Measurements from ENCODE around the gene SLC1A1. TPM values are rescaled to one million over a fixed set of nuclear protein-coding genes. Genes with fewer than 3 reads are reported as not detected.

SLC1A1 gene
- total RNA-seq, 3 donors from 2014 or later: 3.4 to 13.1 (median 7.3) TPM

GRCh38 chr9:4617752-4618151 lies 127.5 kb downstream of the SLC1A1 start:
- Histone ChIP-seq H3K36me3 (no peaks in the 10 kb centered on the region), H3K4me1 (no peaks in the 10 kb centered on the region), H3K4me3 (no peak overlapping the region), H3K9me3 (no peaks in the 10 kb centered on the region), H3K27ac (no peak overlapping the region), H3K27me3 (no peaks in the 10 kb centered on the region)
- intact Hi-C loops (cut with DNase I; ENCODE audit: low total_unique reads): no loop called here
- TF ChIP-seq POLR2AphosphoS5 (IDR thresholded peaks at IDR 0.05) (no peak), POLR2A (IDR thresholded peaks at IDR 0.05) (no peak)
- DNase-seq (ENCODE audit: low spot score in 2 of 2): no peak

GRCh38 chr9:4618700-4619099 lies 128.4 kb downstream of the SLC1A1 start:
- Histone ChIP-seq H3K4me1 (no peaks in the 10 kb centered on the region), H3K27me3 (no peaks in the 10 kb centered on the region), H3K4me3 (no peak overlapping the region), H3K9me3 (no peaks in the 10 kb centered on the region), H3K36me3 (no peaks in the 10 kb centered on the region), H3K27ac (no peak overlapping the region)
- DNase-seq (ENCODE audit: low spot score in 2 of 2): no peak
- intact Hi-C loops (cut with DNase I; ENCODE audit: low total_unique reads): no loop called here
- TF ChIP-seq, protein P1, sequence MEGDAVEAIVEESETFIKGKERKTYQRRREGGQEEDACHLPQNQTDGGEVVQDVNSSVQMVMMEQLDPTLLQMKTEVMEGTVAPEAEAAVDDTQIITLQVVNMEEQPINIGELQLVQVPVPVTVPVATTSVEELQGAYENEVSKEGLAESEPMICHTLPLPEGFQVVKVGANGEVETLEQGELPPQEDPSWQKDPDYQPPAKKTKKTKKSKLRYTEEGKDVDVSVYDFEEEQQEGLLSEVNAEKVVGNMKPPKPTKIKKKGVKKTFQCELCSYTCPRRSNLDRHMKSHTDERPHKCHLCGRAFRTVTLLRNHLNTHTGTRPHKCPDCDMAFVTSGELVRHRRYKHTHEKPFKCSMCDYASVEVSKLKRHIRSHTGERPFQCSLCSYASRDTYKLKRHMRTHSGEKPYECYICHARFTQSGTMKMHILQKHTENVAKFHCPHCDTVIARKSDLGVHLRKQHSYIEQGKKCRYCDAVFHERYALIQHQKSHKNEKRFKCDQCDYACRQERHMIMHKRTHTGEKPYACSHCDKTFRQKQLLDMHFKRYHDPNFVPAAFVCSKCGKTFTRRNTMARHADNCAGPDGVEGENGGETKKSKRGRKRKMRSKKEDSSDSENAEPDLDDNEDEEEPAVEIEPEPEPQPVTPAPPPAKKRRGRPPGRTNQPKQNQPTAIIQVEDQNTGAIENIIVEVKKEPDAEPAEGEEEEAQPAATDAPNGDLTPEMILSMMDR (IDR thresholded peaks at IDR 0.05): no peak
- TF ChIP-seq POLR2A (IDR thresholded peaks at IDR 0.05): no peak
- no peak for TF ChIP-seq POLR2AphosphoS5 (IDR thresholded peaks at IDR 0.05)

DNA sequence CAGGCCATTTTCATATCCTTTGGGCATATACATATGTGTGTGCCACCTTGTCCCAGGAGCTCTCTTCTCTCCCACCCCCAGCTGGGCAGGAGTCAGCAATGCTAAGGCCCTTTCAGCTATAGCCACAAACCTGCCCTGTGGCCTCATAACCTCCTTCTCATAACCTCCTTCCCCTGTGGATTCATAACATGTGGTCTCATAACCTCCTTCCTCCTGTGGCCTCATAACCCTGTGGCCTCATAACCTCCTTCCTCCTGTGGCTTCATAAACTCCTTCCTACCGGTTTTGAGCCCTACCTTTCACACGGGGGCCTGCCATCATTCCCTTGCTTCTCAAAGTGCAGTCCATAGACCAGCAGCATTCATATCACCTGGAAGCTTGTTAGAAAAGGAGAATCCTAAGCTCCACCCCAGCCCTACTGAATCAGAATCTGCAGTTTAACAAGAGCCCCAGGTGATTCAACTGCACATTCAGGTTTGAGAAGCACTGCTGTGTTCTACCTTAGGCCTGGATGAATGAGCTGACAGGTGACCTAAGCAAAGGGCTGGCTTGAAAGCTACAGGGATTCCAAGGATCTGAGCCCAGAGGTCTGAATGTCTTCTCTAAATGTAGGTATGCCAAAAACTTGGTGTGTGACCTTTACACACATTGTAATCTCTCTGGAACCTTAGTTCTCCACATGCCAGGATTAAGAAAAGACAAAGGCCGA lies 129.9 kb downstream of the SLC1A1 start:
- no peak for DNase-seq (ENCODE audit: low spot score in 2 of 2)
- intact Hi-C loops (cut with DNase I; ENCODE audit: low total_unique reads): no loop called here
- no peaks in the 10 kb centered on the region for H3K36me3 ChIP-seq
- H3K4me3 ChIP-seq: no peak overlapping the region
- H3K4me1 ChIP-seq: no peaks in the 10 kb centered on the region
- no peaks in the 10 kb centered on the region for H3K9me3 ChIP-seq
- TF ChIP-seq, protein P1 (IDR thresholded peaks at IDR 0.05): no peak
- TF ChIP-seq POLR2A (IDR thresholded peaks at IDR 0.05) (no peak), POLR2AphosphoS5 (IDR thresholded peaks at IDR 0.05) (no peak)
- H3K27me3 ChIP-seq: no peaks in the 10 kb centered on the region
- no peak overlapping the region for H3K27ac ChIP-seq

GRCh38 chr9:4620881-4621555 lies 130.8 kb downstream of the SLC1A1 start:
- intact Hi-C loops (cut with DNase I; ENCODE audit: low total_unique reads): no loop called here
- DNase-seq (ENCODE audit: low spot score in 2 of 2): no peak

DNA sequence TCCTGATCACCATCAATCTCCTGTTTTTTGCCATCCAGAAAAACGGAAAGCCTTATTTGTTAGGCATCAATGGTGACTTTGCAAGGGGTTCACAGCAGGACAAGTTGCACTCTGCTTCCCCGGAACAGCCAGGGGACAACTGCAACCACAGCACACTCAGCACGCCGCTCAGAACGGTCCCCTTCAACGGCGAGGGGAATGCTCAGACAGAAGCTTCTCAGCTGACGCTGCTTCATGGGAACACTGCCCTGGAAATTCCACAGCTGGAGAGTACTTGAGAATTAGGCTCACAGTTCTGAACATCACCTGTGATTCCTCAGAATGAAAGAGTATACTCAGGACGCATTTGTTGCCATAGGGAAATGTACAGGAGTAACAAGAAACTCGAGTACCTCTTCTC lies 131.7 kb downstream of the SLC1A1 start:
- no peak for DNase-seq (ENCODE audit: low spot score in 2 of 2)
- H3K27me3 ChIP-seq: no peaks in the 10 kb centered on the region
- TF ChIP-seq, protein P1 (IDR thresholded peaks at IDR 0.05): no peak
- TF ChIP-seq POLR2AphosphoS5 (IDR thresholded peaks at IDR 0.05): no peak
- TF ChIP-seq POLR2A (IDR thresholded peaks at IDR 0.05): no peak
- no peaks in the 10 kb centered on the region for H3K9me3 ChIP-seq
- H3K4me3 ChIP-seq: no peak overlapping the region
- H3K27ac ChIP-seq: no peak overlapping the region
- no peaks in the 10 kb centered on the region for H3K36me3 ChIP-seq
- intact Hi-C loops (cut with DNase I; ENCODE audit: low total_unique reads): no loop called here
- no peaks in the 10 kb centered on the region for H3K4me1 ChIP-seq

More at GRCh38 chr9:4620881-4621555, 130.8 kb downstream of the SLC1A1 start:
- TF ChIP-seq POLR2A (IDR thresholded peaks at IDR 0.05) (no peak), POLR2AphosphoS5 (IDR thresholded peaks at IDR 0.05) (no peak)
- TF ChIP-seq, protein P1 (IDR thresholded peaks at IDR 0.05): no peak
- Histone ChIP-seq H3K36me3 (no peaks in the 10 kb centered on the region), H3K27me3 (no peaks in the 10 kb centered on the region), H3K4me1 (no peaks in the 10 kb centered on the region), H3K9me3 (no peaks in the 10 kb centered on the region), H3K27ac (no peak overlapping the region), H3K4me3 (no peak overlapping the region)

Data from breast epithelium (tissue), 4 donors.